Effector memory CD8-positive, alpha-beta T cell (primary cell): Measurements from ENCODE around the gene ACCS.

Experiments used
- ATAC-seq: fragments of 150-1000 bp; cut with Tn5 transposase; replicated peaks from 2 replicates; pipeline ENCODE4 v1.10.0; 2021; ENCODE audit warnings: mild to moderate bottlenecking, moderate library complexity
- DNase-seq, 3 experiments: peaks; one replicate each; pipeline ENCODE4 v3.0.0; 2021
- H3K27ac Mint-ChIP-seq, 2 donors: one replicate each; pipeline ENCODE4 v1.8.0; 2022; ENCODE audit warnings: mild to moderate bottlenecking in 2 of 2, mixed read lengths in 2 of 2, moderate library complexity in 2 of 2
- H3K27me3 Mint-ChIP-seq, 2 donors: one replicate each; pipeline ENCODE4 v1.8.0; 2022; ENCODE audit warnings: mixed read lengths in 2 of 2
- H3K36me3 Mint-ChIP-seq: one replicate; pipeline ENCODE4 v1.8.0; 2022; ENCODE audit warnings: mild to moderate bottlenecking, moderate library complexity, mixed read lengths; ENCODE audit not compliant: insufficient read depth
- H3K4me1 Mint-ChIP-seq, 2 donors: one replicate each; pipeline ENCODE4 v1.8.0; 2022; ENCODE audit warnings: low read depth in 2 of 2, mixed read lengths in 2 of 2
- H3K4me3 Mint-ChIP-seq, 2 donors: one replicate each; pipeline ENCODE4 v1.8.0; 2022; ENCODE audit warnings: mild to moderate bottlenecking in 2 of 2, mixed read lengths in 2 of 2, moderate library complexity in 2 of 2
- H3K9me3 Mint-ChIP-seq, 2 donors: one replicate each; pipeline ENCODE4 v1.8.0; 2022; ENCODE audit warnings: mixed read lengths in 2 of 2

The ACCS gene

DNA sequence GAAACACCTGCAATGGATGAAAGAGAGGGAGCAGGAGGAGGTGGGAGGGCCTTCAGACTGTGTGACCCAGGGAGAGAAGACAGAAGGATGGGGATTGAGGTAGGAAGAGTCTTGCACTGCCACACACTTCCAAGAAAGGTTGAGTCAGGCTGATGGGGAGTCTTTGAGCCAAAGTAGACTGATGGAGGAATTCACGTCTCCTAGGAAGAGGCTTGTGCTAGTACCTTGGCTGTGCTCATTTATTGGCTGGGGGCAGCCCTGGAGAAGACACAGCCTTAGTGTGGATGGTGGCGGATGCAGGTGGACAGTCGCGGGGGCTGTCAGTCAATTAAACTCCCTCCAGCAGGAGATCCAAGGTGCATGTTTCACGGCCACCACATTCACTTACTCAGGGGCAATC is 34.5 kb upstream of the ACCS start:
- Mint-ChIP-seq H3K27me3 (peaks cover 52 to 72% of the 10 kb centered on the region in 2 donors), H3K4me3 (no peak overlapping the region), H3K9me3 (no peaks in the 10 kb centered on the region), H3K4me1 (no peaks in the 10 kb centered on the region), H3K27ac (no peak overlapping the region), H3K36me3 (no peaks in the 10 kb centered on the region)
- ATAC-seq (no peak), DNase-seq (no peak)

DNA sequence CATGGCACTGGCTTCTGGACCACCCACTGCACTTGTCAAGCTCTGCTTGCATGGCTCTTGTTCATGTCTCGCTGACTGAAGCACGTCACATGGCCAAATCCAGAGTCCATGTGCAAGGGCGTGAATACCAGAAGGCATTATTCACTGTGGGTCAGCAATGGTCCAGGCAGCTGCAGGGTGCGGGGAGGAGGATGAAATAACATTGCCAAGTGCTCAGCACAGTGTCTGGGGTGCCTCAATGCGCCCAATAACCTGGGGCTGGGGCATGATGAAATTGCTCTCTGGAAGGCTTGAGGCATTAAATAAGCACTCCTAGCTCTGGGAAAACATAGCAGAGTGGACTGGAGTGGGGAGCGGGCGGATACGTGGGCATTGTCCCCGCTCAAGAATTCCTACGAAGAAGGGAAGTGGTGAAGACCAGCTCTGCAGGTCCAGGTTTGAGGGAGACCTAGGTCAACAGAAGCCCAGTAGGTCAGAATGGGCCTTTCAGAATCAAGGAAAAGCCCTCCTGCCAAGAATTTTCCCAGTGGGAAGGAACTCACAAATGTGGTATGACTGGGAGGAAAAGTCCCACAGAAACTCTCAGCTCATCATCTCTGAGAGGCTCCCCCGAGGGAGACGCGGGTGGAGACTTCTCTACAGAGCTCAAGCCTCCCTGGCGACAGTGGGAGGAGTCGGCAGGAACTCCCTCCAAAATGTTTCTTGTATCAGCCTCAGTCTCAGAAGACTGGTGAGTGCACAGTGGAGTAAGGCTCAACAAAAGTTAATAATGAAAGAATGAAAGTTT is 33.6 kb upstream of the ACCS start:
- DNase-seq (no peak), ATAC-seq (no peak)
- no peaks in the 10 kb centered on the region for H3K9me3 Mint-ChIP-seq
- H3K27me3 Mint-ChIP-seq, result peaks cover 45 to 63% of the 10 kb centered on the region in 2 donors
- no peak overlapping the region for H3K4me3 Mint-ChIP-seq
- no peaks in the 10 kb centered on the region for H3K4me1 Mint-ChIP-seq
- H3K27ac Mint-ChIP-seq, result no peak overlapping the region
- H3K36me3 Mint-ChIP-seq, result no peaks in the 10 kb centered on the region

DNA sequence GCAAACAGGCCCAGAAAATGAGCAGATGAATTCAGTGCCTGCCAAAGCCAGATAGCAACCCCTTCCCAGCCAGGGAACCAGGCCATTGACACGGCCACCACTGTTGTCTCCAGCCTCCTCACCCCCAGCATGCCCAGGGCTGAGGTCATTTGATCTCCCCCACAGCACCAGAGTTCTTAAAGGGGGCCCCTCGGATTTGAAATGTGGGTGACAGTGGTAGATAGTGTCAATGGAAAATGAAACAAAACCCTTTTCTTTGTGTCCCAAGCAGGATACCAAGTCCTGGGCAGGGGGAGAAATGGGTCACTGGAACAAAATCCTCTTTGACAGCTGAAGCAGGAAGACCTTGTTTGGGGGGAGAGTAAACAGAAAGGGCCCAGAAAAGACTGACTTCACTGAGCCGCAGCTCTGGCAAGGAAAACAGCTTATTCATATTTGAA is 32.6 kb upstream of the ACCS start:
- no peaks in the 10 kb centered on the region for H3K9me3 Mint-ChIP-seq
- no peak overlapping the region for H3K27ac Mint-ChIP-seq
- no peaks in the 10 kb centered on the region for H3K4me1 Mint-ChIP-seq
- H3K36me3 Mint-ChIP-seq, result no peaks in the 10 kb centered on the region
- DNase-seq (no peak), ATAC-seq (no peak)
- H3K4me3 Mint-ChIP-seq, result no peak overlapping the region
- peaks cover 48 to 62% of the 10 kb centered on the region in 2 donors for H3K27me3 Mint-ChIP-seq

DNA sequence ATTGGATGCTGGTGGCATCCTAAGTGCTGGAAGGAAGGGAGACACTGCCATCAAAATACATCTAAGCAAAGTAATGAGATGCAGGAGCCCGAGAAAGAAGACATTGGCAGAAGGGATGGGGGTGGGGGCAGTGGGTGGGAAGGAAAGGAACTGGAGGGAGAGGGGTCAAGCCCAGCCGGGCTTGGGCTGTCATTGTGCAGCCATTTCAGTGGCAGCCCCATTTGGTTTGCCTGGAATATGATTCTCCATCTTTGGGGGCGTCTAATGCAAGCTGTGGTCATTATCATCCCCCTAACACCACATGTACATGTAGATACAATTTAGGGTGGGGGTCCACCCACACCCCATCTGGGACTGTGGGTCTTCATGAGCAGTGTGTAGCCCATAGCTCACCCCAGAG is 32.2 kb upstream of the ACCS start:
- DNase-seq, result no peak
- ATAC-seq, result no peak
- peaks cover 46 to 62% of the 10 kb centered on the region in 2 donors for H3K27me3 Mint-ChIP-seq
- H3K27ac Mint-ChIP-seq, result no peak overlapping the region
- H3K4me1 Mint-ChIP-seq, result no peaks in the 10 kb centered on the region
- no peaks in the 10 kb centered on the region for H3K36me3 Mint-ChIP-seq
- H3K9me3 Mint-ChIP-seq, result no peaks in the 10 kb centered on the region
- no peak overlapping the region for H3K4me3 Mint-ChIP-seq

DNA sequence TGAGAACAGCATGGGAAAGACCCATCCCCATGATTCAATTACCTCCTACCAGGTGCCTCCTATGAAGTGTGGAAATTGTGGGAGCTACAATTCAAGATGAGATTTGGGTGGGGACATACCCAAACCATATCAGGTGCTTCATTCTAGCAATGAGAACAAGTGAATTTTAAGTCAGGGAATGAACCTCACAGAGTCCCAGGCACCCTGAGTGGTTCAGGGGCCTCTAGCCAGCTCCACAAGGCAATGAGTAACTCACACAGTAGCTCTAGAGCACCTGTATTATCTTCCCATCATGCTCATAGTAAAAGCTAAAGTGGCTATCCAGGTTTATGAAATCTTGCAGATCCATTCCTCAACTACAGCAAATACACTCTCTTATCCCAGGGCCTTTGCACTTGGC is 31.4 kb upstream of the ACCS start:
- Mint-ChIP-seq H3K4me1 (no peaks in the 10 kb centered on the region), H3K9me3 (no peaks in the 10 kb centered on the region), H3K4me3 (no peak overlapping the region), H3K36me3 (no peaks in the 10 kb centered on the region), H3K27ac (no peak overlapping the region), H3K27me3 (peaks cover 41 to 55% of the 10 kb centered on the region in 2 donors)
- DNase-seq (no peak), ATAC-seq (no peak)

DNA sequence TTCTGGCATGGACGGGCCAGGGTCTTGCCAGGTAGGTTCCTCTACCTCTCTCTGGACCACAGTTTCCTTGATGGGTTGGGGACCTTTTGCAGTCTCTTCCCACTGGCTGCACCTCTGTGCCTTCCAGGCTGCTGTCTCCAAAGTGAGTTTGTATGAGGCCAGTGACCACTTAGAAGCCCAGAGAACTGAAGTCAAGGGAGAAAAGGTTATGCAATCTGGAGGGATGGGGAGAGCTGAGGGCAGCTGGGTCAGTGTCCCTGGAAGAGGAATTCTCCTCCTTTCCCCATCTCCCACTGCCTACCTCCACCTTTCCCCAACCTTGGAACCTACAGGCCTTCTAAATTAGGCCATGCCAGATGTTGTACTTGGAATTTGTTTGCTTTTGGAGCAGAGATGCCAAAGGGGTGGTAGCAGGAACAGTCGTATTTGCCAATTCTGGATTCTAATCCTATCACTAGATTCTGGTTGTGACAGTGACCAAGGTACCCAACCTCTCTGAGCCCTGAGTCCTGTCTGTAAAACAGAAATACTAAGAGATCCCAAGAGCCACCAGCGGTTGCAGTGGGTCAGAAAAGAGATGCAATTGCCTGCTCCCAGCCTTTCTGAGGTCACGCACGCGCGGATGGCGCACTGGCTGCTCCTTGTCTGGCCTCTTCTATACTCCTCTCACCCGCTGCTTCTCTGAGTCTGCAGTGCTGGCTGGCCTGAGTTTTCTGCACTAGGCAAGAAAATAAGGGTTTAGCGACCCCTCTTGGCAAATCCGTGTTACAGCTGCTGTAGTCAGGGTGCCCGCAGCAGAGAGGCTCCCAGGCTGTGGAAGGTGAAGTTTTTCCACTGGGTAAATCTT is 29.0 kb upstream of the ACCS start:
- Mint-ChIP-seq H3K4me3 (no peak overlapping the region), H3K4me1 (no peaks in the 10 kb centered on the region), H3K9me3 (peaks cover 0 to 3% of the 10 kb centered on the region in 2 donors), H3K27ac (no peak overlapping the region), H3K27me3 (peaks cover 20 to 31% of the 10 kb centered on the region in 2 donors), H3K36me3 (no peaks in the 10 kb centered on the region)
- DNase-seq, result peak in 2 of 3 experiments; percentile 10 to 22
- peak; percentile 44 for ATAC-seq

DNA sequence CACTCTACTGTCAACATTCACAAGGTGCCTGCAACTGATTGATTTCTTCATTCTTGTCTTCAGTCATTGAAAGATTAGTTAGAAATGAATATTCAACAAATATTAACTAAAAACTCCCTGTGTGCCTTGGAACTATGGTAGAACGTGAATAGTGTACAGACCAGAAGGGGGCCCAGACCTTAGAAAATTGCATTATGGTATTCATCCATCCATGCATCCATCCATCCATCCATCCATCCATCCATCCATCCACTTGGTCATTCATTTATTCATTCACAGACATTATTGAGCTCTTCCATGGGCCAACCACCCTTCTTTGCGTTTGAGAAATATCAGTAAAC is 28.4 kb upstream of the ACCS start:
- no peak for DNase-seq
- Mint-ChIP-seq H3K4me1 (no peaks in the 10 kb centered on the region), H3K9me3 (peaks cover 0 to 3% of the 10 kb centered on the region in 2 donors), H3K27me3 (peaks cover 15 to 25% of the 10 kb centered on the region in 2 donors), H3K27ac (no peak overlapping the region), H3K36me3 (no peaks in the 10 kb centered on the region), H3K4me3 (no peak overlapping the region)
- ATAC-seq, result no peak

DNA sequence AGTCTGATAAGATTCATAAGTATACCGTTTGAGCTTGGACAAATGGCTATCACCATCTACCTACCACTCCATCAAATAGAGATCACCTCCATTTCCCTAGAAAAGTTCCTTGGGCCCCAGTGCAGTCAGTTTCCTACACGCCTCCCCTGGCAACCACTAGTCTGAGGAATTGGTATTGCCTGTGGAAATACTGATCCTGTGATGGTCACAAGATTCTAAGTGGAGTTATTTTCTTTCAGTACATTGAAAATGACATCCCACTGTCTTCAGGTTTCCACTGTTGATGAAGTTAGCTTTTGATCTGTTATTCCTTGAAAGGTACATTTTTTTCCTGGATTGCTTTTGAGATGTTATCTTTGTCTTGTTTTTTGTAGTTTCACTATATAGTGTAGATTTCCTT is 22.9 kb upstream of the ACCS start:
- no peak for ATAC-seq

DNA sequence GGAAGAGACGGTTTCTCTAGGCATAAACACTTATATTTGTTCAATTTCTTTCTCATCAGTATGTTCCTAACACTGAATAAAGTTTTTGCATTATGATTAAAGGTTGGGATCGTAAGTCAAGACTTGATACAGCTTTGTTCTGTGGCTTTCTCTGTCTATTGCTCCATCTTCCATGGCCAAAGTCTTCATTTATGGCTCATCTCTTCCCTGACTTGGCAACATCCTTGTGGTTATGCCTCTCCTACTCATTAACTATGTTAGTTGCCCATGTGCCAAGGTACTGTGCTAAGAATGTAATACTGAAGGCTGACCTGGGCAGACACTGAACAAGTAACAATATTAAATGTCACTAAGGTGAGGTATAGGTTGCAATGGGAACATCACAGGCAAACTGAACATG is 19.9 kb upstream of the ACCS start:
- Mint-ChIP-seq H3K27ac (no peak overlapping the region), H3K4me3 (no peak overlapping the region), H3K27me3 (peaks cover 16 to 27% of the 10 kb centered on the region in 2 donors), H3K9me3 (no peaks in the 10 kb centered on the region), H3K36me3 (no peaks in the 10 kb centered on the region), H3K4me1 (no peaks in the 10 kb centered on the region)
- DNase-seq (no peak), ATAC-seq (no peak)

More for the DNA sequence above, 22.9 kb upstream of the ACCS start:
- Mint-ChIP-seq H3K36me3 (no peaks in the 10 kb centered on the region), H3K4me3 (no peak overlapping the region), H3K9me3 (peaks cover 0 to 3% of the 10 kb centered on the region in 2 donors), H3K4me1 (no peaks in the 10 kb centered on the region), H3K27ac (no peak overlapping the region), H3K27me3 (peaks cover 11 to 23% of the 10 kb centered on the region in 2 donors)
- no peak for DNase-seq

DNA sequence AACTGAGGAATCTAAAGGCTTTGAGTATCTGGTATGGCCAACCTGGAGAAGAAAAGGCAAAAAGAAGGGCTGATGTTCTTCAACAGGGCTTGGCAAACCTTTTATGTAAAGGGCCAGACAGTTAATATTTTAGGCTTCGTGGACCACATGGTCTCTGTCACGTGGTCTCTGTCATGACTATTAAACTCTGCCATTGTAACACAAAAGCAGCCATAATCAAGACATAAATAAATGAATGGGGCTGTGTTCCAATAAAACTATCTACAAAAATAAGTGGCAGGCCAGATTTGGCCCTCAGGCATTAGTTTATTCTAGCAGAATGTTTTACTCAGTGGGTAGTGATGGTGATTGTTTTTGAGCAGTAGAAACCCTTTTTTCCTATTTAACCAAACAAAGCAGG is 18.8 kb upstream of the ACCS start:
- Mint-ChIP-seq H3K27me3 (peaks cover 16 to 36% of the 10 kb centered on the region in 2 donors), H3K36me3 (no peaks in the 10 kb centered on the region), H3K9me3 (no peaks in the 10 kb centered on the region), H3K4me1 (no peaks in the 10 kb centered on the region), H3K27ac (no peak overlapping the region), H3K4me3 (no peak overlapping the region)
- DNase-seq (no peak), ATAC-seq (no peak)

DNA sequence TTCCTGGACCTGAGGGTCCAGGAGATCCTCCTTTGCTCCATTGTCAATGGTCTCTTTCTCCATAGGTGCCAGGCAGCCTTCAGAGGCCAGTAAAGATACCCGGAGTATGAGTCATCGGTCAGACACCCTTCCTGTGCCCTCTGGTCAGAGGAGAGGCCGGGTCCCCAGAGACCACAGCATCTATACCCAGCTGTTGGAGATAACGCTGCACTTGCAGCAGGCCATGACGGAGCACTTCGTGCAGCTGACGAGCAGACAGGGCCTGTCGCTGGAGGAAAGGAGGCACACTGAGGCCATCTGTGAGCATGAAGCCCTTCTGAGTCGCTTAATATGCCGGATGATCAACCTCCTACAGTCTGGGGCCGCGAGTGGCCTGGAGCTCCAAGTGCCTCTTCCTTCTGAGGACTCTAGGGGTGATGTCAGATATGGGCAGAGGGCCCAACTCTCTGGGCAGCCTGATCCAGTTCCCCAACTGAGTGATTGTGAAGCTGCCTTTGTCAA is 18.1 kb upstream of the ACCS start, which contains the start of gene ACCSL:
TSS of gene ACCSL (plus strand) at position 51 of the 501 bp plus-strand sequence. CDS start at position 107, 56 bp downstream.
- no peak within 1 kb of the TSS for H3K27ac Mint-ChIP-seq
- H3K9me3 Mint-ChIP-seq, result no peaks in the 10 kb centered on the region
- no peaks in the 10 kb centered on the region for H3K36me3 Mint-ChIP-seq
- H3K4me1 Mint-ChIP-seq, result no peaks in the 10 kb centered on the region
- no peak for DNase-seq
- H3K4me3 Mint-ChIP-seq, result no peak within 1 kb of the TSS
- ATAC-seq, result no peak
- H3K27me3 Mint-ChIP-seq, result peaks cover 16 to 36% of the 10 kb centered on the region in 2 donors

DNA sequence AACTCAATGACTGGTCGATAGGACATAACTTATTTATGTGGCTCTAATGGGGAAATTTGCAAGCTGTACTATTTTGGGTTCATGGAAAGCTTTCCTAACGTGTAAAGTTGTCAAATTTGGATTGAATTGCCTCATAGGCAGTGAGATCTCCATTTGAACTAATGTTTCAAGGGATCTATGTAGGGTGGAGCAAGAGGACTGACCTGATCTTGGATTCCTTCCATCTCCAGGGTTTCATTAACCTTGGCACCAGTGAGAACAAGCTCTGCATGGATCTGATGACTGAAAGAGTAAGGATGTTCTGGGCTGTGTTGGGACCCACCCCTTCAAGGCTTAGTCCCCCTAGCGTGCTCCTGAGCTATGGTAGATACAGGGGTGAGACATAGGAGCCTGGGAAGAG is 16.2 kb upstream of the ACCS start:
- Mint-ChIP-seq H3K4me3 (no peak overlapping the region), H3K4me1 (no peaks in the 10 kb centered on the region), H3K27me3 (peaks cover 16 to 36% of the 10 kb centered on the region in 2 donors), H3K27ac (no peak overlapping the region), H3K9me3 (no peaks in the 10 kb centered on the region), H3K36me3 (no peaks in the 10 kb centered on the region)
- ATAC-seq, result no peak
- DNase-seq, result no peak

DNA sequence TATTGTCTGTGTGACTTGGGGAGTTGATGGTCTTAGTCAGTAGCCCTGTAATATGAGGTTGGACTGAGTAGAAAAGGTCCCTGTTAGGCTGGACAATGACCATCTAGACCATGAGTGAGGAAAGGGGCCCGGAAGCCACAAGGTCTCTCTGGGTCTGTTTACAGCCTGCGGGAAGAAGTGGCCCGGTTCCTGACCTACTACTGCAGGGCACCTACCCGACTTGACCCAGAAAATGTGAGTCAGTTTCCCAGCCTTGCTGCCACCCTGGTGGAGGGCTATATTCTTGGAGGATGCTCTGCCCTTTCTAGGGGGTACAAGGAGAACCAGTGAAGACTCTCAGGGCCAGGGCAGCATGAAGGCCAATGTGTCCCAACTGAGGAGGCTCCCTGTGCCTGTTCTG is 14.9 kb upstream of the ACCS start:
- Mint-ChIP-seq H3K4me1 (no peaks in the 10 kb centered on the region), H3K4me3 (no peak overlapping the region), H3K9me3 (no peaks in the 10 kb centered on the region), H3K36me3 (no peaks in the 10 kb centered on the region), H3K27ac (no peak overlapping the region), H3K27me3 (peaks cover 16 to 29% of the 10 kb centered on the region in 2 donors)
- ATAC-seq, result no peak
- DNase-seq, result no peak

DNA sequence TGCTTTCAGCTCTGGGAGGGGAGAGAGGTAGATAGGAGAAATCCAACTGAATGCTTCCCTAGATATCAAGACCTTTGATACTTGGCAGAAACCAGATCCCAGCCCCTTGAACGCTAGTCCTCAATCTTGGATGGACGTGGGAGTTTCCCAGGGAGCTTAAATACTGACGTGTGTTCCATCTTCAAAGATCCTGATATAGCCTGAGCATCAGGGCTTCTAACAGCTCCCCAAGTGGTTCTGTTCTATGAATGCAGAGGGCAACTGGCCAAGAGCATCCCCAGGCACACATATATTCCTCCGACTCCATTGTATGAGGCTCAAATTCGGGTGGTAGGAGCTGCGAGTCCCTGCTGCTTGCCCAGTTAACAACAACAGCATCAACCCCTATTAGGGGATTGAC is 8.7 kb upstream of the ACCS start:
- ATAC-seq, result no peak
- no peak overlapping the region for H3K27ac Mint-ChIP-seq
- no peaks in the 10 kb centered on the region for H3K36me3 Mint-ChIP-seq
- H3K4me3 Mint-ChIP-seq, result no peak overlapping the region
- no peaks in the 10 kb centered on the region for H3K9me3 Mint-ChIP-seq
- H3K27me3 Mint-ChIP-seq, result no peaks in the 10 kb centered on the region
- H3K4me1 Mint-ChIP-seq, result no peaks in the 10 kb centered on the region
- DNase-seq, result no peak
